GM18867 (cell line): ENCODE results near the gene VSTM2A.
"Not testable (repeated sequence)": the region's sequence is repeated elsewhere in the genome, so short reads cannot be mapped to it uniquely, and the experiment has no call there.

Experiments used
- ATAC-seq: cut with Tn5 transposase; IDR thresholded peaks from one replicate; pipeline ENCODE4 v1.9.1; 2021; ENCODE audit warnings: mild to moderate bottlenecking, moderate library complexity; ENCODE audit not compliant: unreplicated experiment

Gene VSTM2A

DNA sequence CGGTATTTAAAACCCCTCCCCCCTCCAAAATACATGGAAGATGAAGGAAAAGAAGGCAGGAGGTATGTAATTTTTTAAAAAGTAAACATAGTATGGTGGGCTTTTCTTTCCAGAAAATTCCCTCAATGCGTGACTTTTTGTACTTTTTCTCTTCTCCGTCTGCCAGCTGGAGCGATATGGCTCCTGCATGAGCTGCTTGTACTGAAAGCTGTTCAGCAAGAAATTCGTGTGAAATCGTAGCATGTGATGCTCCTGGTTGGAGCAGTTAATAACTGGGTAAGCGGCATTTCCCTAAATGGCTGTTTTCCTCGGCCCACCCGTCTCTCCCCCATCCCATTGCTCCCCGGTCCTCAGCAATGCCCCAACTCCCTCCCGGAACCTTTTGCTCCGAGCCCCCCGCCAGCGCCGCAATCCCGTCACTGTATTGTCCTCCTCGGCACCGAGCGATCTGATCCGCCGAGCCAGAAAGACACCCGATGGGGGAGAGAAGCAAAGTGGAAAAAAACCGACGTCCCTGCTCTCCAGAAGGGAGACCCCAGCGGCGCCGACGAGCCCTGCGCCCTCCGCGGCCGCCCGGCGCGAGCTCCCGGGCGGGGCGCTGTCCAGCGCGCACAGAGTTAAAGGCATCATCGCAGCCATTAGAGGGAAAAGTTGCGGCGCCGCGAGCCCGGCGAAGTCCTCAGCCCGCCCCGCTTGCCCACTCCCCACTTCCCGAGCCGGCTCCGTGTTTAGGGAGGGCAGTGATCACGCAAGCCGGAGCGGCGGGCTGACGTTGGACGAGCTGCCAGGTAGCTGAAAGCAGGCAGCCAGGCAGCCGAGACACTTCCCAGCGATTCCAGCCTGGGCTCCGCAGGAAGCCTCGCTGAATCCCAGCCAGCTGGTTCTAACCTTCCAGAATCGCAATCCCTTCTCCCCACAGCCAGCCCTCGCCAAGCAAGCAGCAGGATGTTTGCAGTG, at the start of gene VSTM2A:
Gene VSTM2A (plus strand): TSS at position 707 of the 957 bp plus-strand sequence. CDS start 356 bp downstream, outside the sequence.
- ATAC-seq: no peak

- ATAC-seq: not testable (repeated sequence)
These were observed 37.6 kb upstream of the VSTM2A start for GRCh38 chr7:54504531-54504930.

DNA sequence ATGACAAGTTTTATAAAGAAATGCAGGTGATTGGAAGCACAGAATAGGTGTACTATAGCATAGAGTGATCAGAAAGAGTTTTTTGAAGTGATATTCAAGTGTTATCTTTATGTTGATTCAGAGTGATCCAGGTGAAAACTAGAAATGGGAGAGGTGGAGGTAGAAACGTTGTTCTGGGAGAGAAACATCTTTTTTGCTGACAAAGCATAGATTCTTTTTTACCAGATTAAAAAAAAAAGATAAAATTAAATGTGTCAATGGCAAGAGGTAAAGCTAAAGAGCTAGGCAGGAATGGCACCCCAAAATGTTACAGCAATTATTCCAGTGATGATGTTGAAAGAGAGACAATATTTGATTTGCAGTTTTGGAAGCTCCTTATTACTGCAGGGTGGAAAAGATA, 12.6 kb upstream of the VSTM2A start:
- ATAC-seq: no peak

GRCh38 chr7:54538122-54538521, 4.1 kb upstream of the VSTM2A start:
- ATAC-seq: no peak

GRCh38 chr7:54543051-54543488, 895 bp downstream of the VSTM2A start:
- no peak for ATAC-seq

DNA sequence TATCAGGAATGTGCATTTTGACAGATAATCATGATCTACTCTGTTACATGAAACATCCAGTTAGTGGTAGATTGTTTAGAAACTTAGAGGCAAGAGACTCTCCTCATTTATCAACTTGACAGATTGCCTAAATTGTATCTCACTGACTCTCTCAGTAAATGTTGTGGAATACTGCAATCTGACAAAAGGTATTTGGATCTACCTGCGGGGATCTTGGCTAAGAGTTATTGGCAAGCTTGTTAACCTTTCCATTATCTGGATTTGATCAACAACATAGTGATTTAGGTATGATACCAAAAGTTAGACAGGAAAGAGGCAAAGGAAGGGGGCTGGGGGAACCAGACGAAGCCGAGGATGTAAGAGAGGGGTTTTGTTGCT, 2.0 kb downstream of the VSTM2A start:
- no peak for ATAC-seq

DNA sequence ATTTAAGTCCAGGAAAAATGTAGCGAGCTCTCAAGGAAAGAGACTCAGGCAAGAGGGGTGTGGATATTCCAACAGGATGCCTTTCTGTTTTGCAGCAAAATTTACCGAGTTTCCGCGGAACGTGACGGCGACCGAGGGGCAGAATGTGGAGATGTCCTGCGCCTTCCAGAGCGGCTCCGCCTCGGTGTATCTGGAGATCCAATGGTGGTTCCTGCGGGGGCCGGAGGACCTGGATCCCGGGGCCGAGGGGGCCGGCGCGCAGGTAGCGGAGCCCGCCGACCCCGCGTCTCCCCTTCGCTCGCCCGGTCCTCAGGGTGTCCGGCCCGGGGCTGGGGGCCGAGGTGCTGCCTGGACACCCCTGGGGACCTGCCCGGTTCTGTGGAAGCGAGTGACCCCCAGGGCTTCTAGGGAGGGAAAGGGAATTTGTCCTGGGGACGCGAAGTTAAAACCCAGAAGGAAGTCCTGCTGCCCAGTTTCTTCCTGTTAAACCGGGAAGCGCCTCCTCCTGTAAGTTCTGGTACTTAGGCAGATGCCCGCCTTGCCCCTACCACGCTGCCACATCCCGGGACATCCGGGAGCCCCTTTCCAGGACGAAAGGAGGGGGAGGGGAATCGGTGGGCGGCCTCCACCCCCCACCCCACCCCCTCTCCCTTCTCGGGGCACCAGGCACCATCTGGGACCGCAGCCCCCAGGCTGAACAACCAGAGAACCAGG, 2.5 kb downstream of the VSTM2A start:
- no peak for ATAC-seq

- no peak for ATAC-seq
These were observed 3.0 kb downstream of the VSTM2A start for GRCh38 chr7:54545241-54545563.

DNA sequence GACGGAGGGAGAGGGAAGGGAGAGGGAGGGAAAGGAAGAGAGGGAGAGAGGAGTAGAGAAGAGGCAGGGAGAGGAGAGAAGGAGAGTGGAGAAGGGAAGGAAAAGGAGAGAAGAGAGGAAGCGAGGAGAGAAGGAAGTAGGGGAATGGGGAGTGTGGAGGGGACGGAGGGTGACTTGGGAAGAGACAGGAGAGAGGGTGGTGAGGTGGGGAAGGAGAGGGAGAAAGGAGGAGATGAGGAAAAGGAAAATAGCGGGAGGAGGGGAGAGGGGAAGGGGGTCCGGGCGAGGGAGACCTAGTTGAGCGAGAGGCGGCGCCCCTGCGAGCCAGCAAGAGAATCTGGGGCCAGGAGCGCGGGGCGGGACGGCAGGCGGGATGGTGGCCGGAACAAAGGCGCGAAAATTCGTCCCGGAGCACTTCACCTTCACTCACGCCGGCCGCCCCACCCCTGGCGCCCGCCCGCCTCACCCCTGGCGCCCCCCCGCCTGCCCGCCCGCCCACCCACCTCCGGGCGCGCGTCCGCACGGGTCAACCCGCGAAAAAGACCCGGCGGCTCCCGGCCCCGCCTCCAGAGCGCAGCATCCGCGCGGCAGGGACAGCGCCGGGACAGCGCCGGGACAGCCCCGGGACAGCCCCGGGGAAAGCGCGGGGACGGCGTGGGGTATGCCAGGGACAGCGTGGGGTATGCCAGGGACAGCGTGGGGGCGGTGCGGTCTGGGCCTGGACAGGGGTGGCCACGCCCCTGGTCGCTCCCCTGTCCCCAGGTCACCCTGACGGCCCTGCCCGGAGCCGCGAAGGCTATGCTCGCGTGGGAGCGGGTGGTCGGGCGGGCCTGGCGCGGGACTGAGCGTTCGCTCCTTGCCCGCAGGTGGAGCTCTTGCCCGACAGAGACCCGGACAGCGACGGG, 4.2 kb downstream of the VSTM2A start:
- no peak for ATAC-seq

- ATAC-seq: no peak
These were observed 4.8 kb downstream of the VSTM2A start for GRCh38 chr7:54546986-54547314.

DNA sequence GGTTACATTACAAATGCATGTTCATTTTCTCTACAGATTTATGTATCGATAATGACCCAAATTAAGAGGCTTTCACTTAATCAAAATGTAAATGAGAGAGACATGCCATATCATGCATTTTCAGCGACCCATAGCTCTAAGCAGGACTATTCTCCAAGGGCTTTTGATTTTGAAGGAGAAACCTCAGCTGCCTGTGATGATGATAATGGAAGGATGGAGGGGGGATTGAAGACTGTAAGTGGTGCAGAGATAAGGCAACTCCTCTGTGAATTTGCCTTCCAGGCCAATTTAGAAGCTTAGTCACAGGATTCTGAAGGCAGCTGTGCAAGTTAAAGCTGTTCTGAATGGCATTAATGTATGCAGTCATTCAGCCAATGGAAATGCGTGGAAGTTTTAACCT, 8.3 kb downstream of the VSTM2A start:
- no peak for ATAC-seq

- no peak for ATAC-seq
These were observed 13.9 kb downstream of the VSTM2A start for GRCh38 chr7:54556121-54556520.

- ATAC-seq: no peak
These were observed 17.2 kb downstream of the VSTM2A start for GRCh38 chr7:54559401-54559800.

- no peak for ATAC-seq
These were observed 18.0 kb downstream of the VSTM2A start for GRCh38 chr7:54560198-54560597.

GRCh38 chr7:54560723-54561122, 18.5 kb downstream of the VSTM2A start:
- no peak for ATAC-seq

- no peak for ATAC-seq
These were observed 21.2 kb downstream of the VSTM2A start for GRCh38 chr7:54563329-54563916.

DNA sequence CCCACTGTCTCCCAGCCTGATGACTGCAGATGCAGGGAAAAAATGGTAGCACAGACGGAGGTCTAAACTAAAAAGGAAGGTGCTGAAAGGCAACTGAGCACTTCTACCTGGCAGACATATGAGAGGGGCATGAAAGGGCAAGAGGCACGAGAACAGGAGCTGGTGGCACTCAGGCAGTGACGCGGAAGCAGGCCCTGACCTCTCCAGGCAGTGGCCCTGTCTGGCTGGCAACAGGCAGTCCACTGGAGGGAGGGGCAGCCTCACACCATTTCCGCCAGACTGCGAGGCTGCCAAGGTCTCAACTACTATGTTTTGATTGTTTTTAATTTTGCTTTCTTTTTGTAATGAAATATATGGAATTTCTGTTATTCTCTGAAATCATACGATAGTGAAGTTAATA, 23.3 kb downstream of the VSTM2A start:
- ATAC-seq: no peak

- ATAC-seq: no peak
These were observed 39.3 kb downstream of the VSTM2A start for GRCh38 chr7:54581511-54581910.

DNA sequence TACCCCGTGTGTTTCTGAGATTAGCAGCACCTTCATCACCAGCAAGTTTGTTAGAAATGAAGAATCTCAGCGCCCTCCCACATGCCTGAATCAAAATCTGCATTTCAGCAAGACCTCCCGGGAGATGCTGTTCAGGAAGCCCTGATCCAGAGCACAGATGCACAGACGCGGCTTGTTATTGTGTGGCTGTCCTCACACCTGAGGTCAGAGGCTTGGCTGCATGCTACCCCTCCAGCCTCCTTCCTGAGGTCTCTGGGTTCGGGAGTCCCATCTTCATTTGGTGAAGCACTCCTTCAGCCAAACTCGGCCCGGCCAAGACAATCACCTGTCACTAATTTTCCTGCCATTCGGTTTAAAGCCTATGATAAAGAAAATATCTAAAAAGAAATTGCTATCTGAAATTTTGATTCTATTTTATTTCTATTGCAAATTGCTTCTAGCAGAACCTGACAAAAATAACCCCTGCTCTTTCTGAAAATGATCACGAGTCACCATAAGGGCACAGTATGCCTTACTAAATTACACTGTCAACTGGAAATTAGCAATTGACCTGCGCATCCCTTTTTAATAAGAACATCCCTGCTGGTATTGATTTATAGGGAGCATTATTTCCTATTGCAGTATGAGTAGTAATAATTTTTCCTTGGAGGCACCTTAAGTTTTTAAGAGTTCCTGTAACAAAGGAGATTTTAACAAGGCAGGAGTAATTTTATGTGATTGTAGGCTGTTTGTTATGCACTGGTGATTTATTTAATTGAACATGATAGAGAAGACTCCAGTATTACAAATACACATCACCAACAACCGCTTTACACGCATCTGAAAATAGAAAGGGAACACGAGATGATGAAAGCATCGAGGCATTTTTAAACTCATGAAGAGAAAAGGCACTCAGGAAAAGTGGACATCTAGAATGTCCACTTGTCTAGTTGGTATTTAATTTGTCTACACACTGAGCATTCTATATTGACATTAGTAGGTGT, 49.5 kb downstream of the VSTM2A start:
- no peak for ATAC-seq

DNA sequence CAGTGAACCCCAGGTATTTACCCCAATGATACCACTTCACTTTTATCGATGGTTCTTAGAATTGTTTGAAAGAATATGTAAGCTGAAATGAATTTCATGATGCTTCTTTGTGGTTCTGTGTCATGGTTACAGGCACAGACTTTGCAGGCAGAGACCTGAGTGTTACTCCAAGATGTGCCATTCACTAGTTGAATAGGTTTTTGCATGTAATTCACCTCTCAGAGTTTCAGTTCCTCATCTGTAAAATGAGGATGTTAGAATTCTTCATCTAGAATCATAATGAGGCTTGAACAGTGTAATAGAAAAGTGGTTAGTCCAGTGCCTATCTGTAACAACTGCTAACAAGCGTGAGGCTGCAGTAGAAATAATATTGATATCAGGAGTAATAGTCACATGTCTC, 54.6 kb downstream of the VSTM2A start:
- peak; percentile 91 for ATAC-seq
